Right lobe of liver (tissue), 6 donors: ENCODE data around the gene B3GALT2. TPM values are rescaled to one million over a fixed set of nuclear protein-coding genes. Genes with fewer than 3 reads are reported as not detected.

Experiments
- ATAC-seq, 4 donors: fragments of 200-7000 bp; cut with Tn5 transposase; one replicate each; pipeline ENCODE4 v1.9.1; 2020; ENCODE audit warnings: mild to moderate bottlenecking in 4 of 4, moderate library complexity in 4 of 4
- DNase-seq, 3 donors: peaks; one replicate each; pipeline ENCODE4 v3.0.0-alpha.2; 2020
- H3K27ac ChIP-seq, 3 donors: fragments of 200-600 bp; one replicate each; pipeline ENCODE4 v1.8.0; 2022
- H3K27me3 ChIP-seq, 2 donors: fragments of 200-600 bp; one replicate each; pipeline ENCODE4 v1.8.0; 2022
- H3K36me3 ChIP-seq, 4 donors: fragments of 200-600 bp; sonication (generic) in 1 of 4; one replicate each; pipeline versions ENCODE4 v1.5.1 to v1.8.0; 2017 to 2022; ENCODE audit warnings: control low read depth in 1 of 4
- H3K4me1 ChIP-seq, 4 donors: fragments of 200-600 bp; sonication (generic) in 1 of 4; one replicate each; pipeline versions ENCODE4 v1.5.1 to v1.8.0; 2017 to 2022; ENCODE audit warnings: control low read depth in 1 of 4
- H3K4me3 ChIP-seq, 3 donors: fragments of 200-600 bp; one replicate each; pipeline ENCODE4 v1.8.0; 2022
- H3K9me3 ChIP-seq, 4 donors: fragments of 200-600 bp; sonication (generic) in 1 of 4; one replicate each; pipeline versions ENCODE4 v1.5.1 to v1.8.0; 2017 to 2022; ENCODE audit warnings: control low read depth in 1 of 4
- CTCF ChIP-seq, 4 donors: fragments of 200-600 bp in 3 of 4; fragments of 450-650 bp in 1 of 4; IDR thresholded peaks; one replicate each; pipeline versions ENCODE4 v1.5.1 to v1.8.0; 2016 to 2022; ENCODE audit warnings: antibody characterized with exemption in 4 of 4, mild to moderate bottlenecking in 2 of 4
- POLR2A ChIP-seq: fragments of 450-650 bp; IDR thresholded peaks from one replicate; pipeline ENCODE4 v1.6.1; 2017; ENCODE audit warnings: antibody characterized with exemption, mild to moderate bottlenecking
- WGBS: methylation state at CpG from one replicate; pipeline ENCODE4 v1.1.6; 2018; ENCODE audit warnings: low coverage, low lambda C conversion rate; ENCODE audit not compliant: insufficient coverage; ENCODE audit errors: missing lambda C conversion rate; 5-methylcytosine and 5-hydroxymethylcytosine counted together
- intact Hi-C, 2 donors: fragments of 100-400 bp; cut with DNase I; formaldehyde crosslinking; loops; one replicate each; pipeline versions ENCODE4 v1.11.2 to v1.14.1; 2022
- microRNA counts: library from miRNA; unstranded; fragments of <30 nt; microRNA quantifications from one replicate; lab custom pipeline; 2016
- microRNA-seq, 2 donors: library from miRNA; unstranded; fragments of <30 nt; microRNA quantifications; one replicate each; pipeline ENCODE4, GENCODE V29; 2019 to 2020
- small RNA-seq, 2 experiments: library from RNA; depleted of rRNA; stranded (forward); fragments of <200 nt; gene quantifications; one replicate each; pipeline ENCODE3, GENCODE V24; 2016
- total RNA-seq, 6 experiments: library from RNA; depleted of rRNA in 2 of 6; stranded (reverse); fragments of >200 nt in 2 of 6; fragmentation: NEBNext Ultra II Directional in 3 of 6; extraction: Animal tissue kit (Norgen Biotek cat#: 25700) in 3 of 6; gene quantifications; one replicate each; pipeline versions ENCODE4 v1.1.0 to v1.2.4, GENCODE V29; 2016 to 2023
- donor health status: DM: no; HTN: yes; CAD: no.
- donor health status: DM: no; HTN: no; CAD: no.
- donor health status: DM: no; HTN: no; CAD: no.
- donor health status: DM: no; HTN: yes; CAD: no.
- donor health status: DM: no; HTN: yes; CAD: no.

B3GALT2 gene
- total RNA-seq, 6 experiments from 2014 or later: 0.09 to 0.50 (median 0.24) TPM

GRCh38 chr1:193131266-193131860 is 55.0 kb downstream of the B3GALT2 start:
- WGBS: 90% methylated on average over 2 of the region's 2 CpGs
- no peak for DNase-seq
- H3K27me3 ChIP-seq: no peaks in the 10 kb centered on the region
- no peak overlapping the region for H3K4me3 ChIP-seq
- ATAC-seq: no peak
- no peak overlapping the region for H3K27ac ChIP-seq
- intact Hi-C loops: no loop called here
- TF ChIP-seq POLR2A (no peak), CTCF (IDR thresholded peaks at IDR 0.05) (no peak)
- H3K36me3 ChIP-seq: peaks cover 0 to 53% (median 7%) of the 10 kb centered on the region in 4 donors
- no peaks in the 10 kb centered on the region for H3K4me1 ChIP-seq
- H3K9me3 ChIP-seq: no peaks in the 10 kb centered on the region

MicroRNA genes within 50 kb of the gene (microRNA counts, 767-probe panel; counts per million panel counts)
- 237 counts per million for microRNA hsa-miR-1278 (lab: Ali Mortazavi, UCI)

Small RNAs within 50 kb of the gene (microRNA-seq; reads per million reads assigned to microRNA genes)
- 0 reads per million in 2 donors for gene MIR1278

Small RNAs within 50 kb of the gene (small RNA-seq; reads per million reads assigned to genes)
- gene MIR1278: 0 reads per million in 2 experiments

Other genes starting within 250 kb of the B3GALT2 start
- 10 to 100 TPM; 11.5 to 28.6 (median 22.3) TPM for gene UCHL5, start 127.3 kb downstream of the B3GALT2 start, total RNA-seq
- 10 to 100 TPM; 21.3 to 35.9 (median 25.5) TPM for gene RO60, start 127.0 kb downstream of the B3GALT2 start, total RNA-seq
- 10 to 100 TPM in 5 of 6 experiments, 1 to 10 TPM in 1; 9.5 to 20.1 (median 12.1) TPM for gene GLRX2, start 81.2 kb downstream of the B3GALT2 start, total RNA-seq
- 10 to 100 TPM; 11.1 to 23.8 (median 18.3) TPM for gene CDC73, start 64.6 kb downstream of the B3GALT2 start, total RNA-seq